ENCODE measurements around the gene TMOD1.

TMOD1 gene

GRCh38 chr9:97551308-97551707, 49.8 kb downstream of the TMOD1 start:
- DNase-seq = no peak

- DNase-seq = no peak
Observed at GRCh38 chr9:97553141-97553540, 51.7 kb downstream of the TMOD1 start.

GRCh38 chr9:97553841-97554240, 52.4 kb downstream of the TMOD1 start:
- DNase-seq = no peak

GRCh38 chr9:97554566-97555075, 53.2 kb downstream of the TMOD1 start:
- no peak for DNase-seq

GRCh38 chr9:97555164-97555563, 53.7 kb downstream of the TMOD1 start:
- DNase-seq = no peak

- no peak for DNase-seq
Observed at GRCh38 chr9:97556036-97556720, 54.7 kb downstream of the TMOD1 start.

GRCh38 chr9:97556721-97557605, 55.5 kb downstream of the TMOD1 start:
- DNase-seq = no peak

- DNase-seq = no peak
Observed at GRCh38 chr9:97557606-97558095, 56.2 kb downstream of the TMOD1 start.

- no peak for DNase-seq
Observed at GRCh38 chr9:97558701-97559101, 57.2 kb downstream of the TMOD1 start.

GRCh38 chr9:97559111-97559514, 57.6 kb downstream of the TMOD1 start:
- DNase-seq = no peak

- no peak for DNase-seq
Observed at GRCh38 chr9:97560154-97560553, 58.7 kb downstream of the TMOD1 start.

GRCh38 chr9:97560851-97561250, 59.4 kb downstream of the TMOD1 start:
- DNase-seq = no peak

- DNase-seq = no peak
Observed at GRCh38 chr9:97561501-97561900, 60.0 kb downstream of the TMOD1 start.

GRCh38 chr9:97562542-97562941, 61.1 kb downstream of the TMOD1 start:
- no peak for DNase-seq

- no peak for DNase-seq
Observed at GRCh38 chr9:97563458-97564135, 62.1 kb downstream of the TMOD1 start.

- no peak for DNase-seq
Observed at GRCh38 chr9:97564291-97565175, 63.1 kb downstream of the TMOD1 start.

GRCh38 chr9:97565262-97565661, 63.8 kb downstream of the TMOD1 start:
- DNase-seq = no peak

- DNase-seq = no peak
Observed at GRCh38 chr9:97567182-97567893, 65.9 kb downstream of the TMOD1 start.

- no peak for DNase-seq
Observed at GRCh38 chr9:97567894-97568202, 66.4 kb downstream of the TMOD1 start.

GRCh38 chr9:97568461-97569275, 67.2 kb downstream of the TMOD1 start:
- DNase-seq = no peak

- DNase-seq = no peak
Observed at GRCh38 chr9:97570899-97571298, 69.4 kb downstream of the TMOD1 start.

Measured in NCI-H187 treated with DMSO at 0.1 percent for 48 hours (cell line).